Hepatocyte (in vitro differentiated cells): Measurements from ENCODE around the gene CLN5.

Experiments used
- EZH2 ChIP-seq: fragments of 200-600 bp; sonication (generic); IDR thresholded peaks from 2 replicates; pipeline ENCODE4 v1.6.1; 2016; ENCODE audit warnings: antibody characterized with exemption, mild to moderate bottlenecking, borderline replicate concordance
- TF ChIP-seq, protein P1 (sequence below): fragments of 200-600 bp; sonication (generic); IDR thresholded peaks from 2 replicates; pipeline ENCODE4 v1.5.1; 2016; ENCODE audit warnings: antibody characterized with exemption, mild to moderate bottlenecking; ENCODE audit not compliant: poor library complexity

DNA sequence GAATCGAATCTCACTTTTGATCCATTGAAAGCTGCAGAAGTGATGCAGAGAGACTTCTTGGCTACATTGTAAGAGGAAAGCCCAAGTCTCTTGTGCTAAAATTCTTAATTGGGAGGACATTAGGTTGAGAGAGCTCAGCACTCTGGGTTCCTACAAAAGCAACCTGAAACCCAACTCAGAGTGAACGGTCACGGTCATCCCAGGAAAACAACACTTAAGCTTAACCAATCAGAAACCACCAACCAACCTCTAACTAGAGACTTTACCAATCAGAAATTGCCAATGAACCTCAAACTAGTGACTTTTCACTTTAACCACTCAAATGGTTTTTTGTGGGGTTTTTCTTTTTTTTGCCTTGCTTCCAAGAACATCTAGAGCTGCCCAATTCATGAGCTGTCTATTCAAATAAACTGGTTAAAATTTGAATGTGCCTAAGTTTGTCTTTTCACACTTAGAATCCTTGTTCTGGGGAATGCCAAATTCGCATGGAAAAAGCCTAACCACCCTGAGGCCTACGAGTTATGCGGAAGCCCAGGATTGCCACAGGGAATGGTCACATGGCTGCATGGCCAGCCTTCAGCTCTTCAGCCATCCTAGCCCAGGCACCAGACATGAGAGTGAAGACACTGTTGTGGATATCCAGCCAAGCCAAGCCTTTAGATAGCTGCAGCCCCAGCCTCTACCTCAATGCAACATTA, 17.8 kb upstream of the CLN5 start:
- TF ChIP-seq, protein P1, sequence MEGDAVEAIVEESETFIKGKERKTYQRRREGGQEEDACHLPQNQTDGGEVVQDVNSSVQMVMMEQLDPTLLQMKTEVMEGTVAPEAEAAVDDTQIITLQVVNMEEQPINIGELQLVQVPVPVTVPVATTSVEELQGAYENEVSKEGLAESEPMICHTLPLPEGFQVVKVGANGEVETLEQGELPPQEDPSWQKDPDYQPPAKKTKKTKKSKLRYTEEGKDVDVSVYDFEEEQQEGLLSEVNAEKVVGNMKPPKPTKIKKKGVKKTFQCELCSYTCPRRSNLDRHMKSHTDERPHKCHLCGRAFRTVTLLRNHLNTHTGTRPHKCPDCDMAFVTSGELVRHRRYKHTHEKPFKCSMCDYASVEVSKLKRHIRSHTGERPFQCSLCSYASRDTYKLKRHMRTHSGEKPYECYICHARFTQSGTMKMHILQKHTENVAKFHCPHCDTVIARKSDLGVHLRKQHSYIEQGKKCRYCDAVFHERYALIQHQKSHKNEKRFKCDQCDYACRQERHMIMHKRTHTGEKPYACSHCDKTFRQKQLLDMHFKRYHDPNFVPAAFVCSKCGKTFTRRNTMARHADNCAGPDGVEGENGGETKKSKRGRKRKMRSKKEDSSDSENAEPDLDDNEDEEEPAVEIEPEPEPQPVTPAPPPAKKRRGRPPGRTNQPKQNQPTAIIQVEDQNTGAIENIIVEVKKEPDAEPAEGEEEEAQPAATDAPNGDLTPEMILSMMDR: no peak
- TF ChIP-seq EZH2: no peak
